H1 (cell line): ENCODE data around the gene DNASE1L1. TPM values are rescaled to one million over a fixed set of nuclear protein-coding genes. Genes with fewer than 3 reads are reported as not detected.

Experiments
- CTCF ChIA-PET: fragments of 300-600 bp; sonication (Branson Sonifier 250); formaldehyde crosslinking; loops from one replicate; lab custom pipeline; 2021; ENCODE audit not compliant: partially characterized antibody; lab: Charles Lee
- POLR2A ChIA-PET: fragments of 300-600 bp; sonication (Branson Sonifier 250); formaldehyde crosslinking; loops from one replicate; lab custom pipeline; 2021; ENCODE audit warnings: inconsistent platforms; ENCODE audit not compliant: partially characterized antibody; lab: Charles Lee
- DNase-seq, 2 experiments: peaks; one replicate each; pipeline versions ENCODE4 v3.0.0 to v3.0.0-alpha.2; 2010 to 2022; ENCODE audit warnings: low spot score in 2 of 2, low read depth in 1 of 2, mixed read lengths in 1 of 2
- FAIRE-seq: peaks from 2 replicates; lab custom pipeline; 2011; peaks lifted over from hg19 to GRCh38; lab: Jason Lieb, UNC
- H2AFZ ChIP-seq: 2 replicates; pipeline ENCODE4 v1.8.1; 2012; ENCODE audit warnings: low read length, inconsistent platforms
- H2AK5ac ChIP-seq: 2 replicates; pipeline ENCODE4 v1.6.1; 2013; ENCODE audit warnings: low read depth, low read length
- H2BK120ac ChIP-seq: replicated peaks from 2 replicates; pipeline ENCODE3; 2013; ENCODE audit warnings: low read depth, low read length, inconsistent platforms
- H2BK12ac ChIP-seq: 2 replicates; pipeline ENCODE4 v1.6.1; 2013; ENCODE audit warnings: low read depth, low read length
- H2BK15ac ChIP-seq: 2 replicates; pipeline ENCODE4 v1.6.1; 2013; ENCODE audit warnings: low read length
- H2BK20ac ChIP-seq: 2 replicates; pipeline ENCODE4 v1.6.1; 2013; ENCODE audit warnings: low read length
- H2BK5ac ChIP-seq: 2 replicates; pipeline ENCODE4 v1.6.1; 2013; ENCODE audit warnings: low read depth, low read length
- H3K14ac ChIP-seq: 2 replicates; pipeline ENCODE4 v1.6.1; 2013; ENCODE audit warnings: inconsistent platforms; ENCODE audit not compliant: insufficient read length
- H3K18ac ChIP-seq: 2 replicates; pipeline ENCODE4 v1.6.1; 2013; ENCODE audit warnings: low read length; ENCODE audit errors: extremely low read depth
- H3K23ac ChIP-seq: 2 replicates; pipeline ENCODE4 v1.6.1; 2013; ENCODE audit warnings: inconsistent platforms; ENCODE audit not compliant: insufficient read length
- H3K23me2 ChIP-seq: 2 replicates; pipeline ENCODE4 v1.6.1; 2013; ENCODE audit warnings: low read depth, low read length
- H3K27ac ChIP-seq: 2 replicates; pipeline ENCODE4 v1.6.1; 2011; ENCODE audit warnings: low read depth, low read length, inconsistent platforms
- H3K27me3 ChIP-seq, 4 experiments: replicated peaks in 1 of 4; 1 replicate in 1 of 4; 2 replicates in 3 of 4; pipeline versions ENCODE4 v1.6.1 to v1.8.1; 2011 to 2013; ENCODE audit warnings: low read length in 3 of 4, mild to moderate bottlenecking in 3 of 4, inconsistent platforms in 2 of 4, mixed read lengths in 2 of 4, moderate library complexity in 1 of 4; ENCODE audit not compliant: control insufficient read depth in 3 of 4, insufficient read depth in 3 of 4; ENCODE audit errors: extremely low read depth in 1 of 4
- H3K36me3 ChIP-seq, 4 experiments: 2 replicates each; pipeline versions ENCODE4 v1.6.1 to v1.8.1; 2011 to 2013; ENCODE audit warnings: mild to moderate bottlenecking in 4 of 4, low read length in 3 of 4, moderate library complexity in 2 of 4, control low read depth in 1 of 4, inconsistent platforms in 1 of 4; ENCODE audit not compliant: insufficient read depth in 4 of 4, control insufficient read depth in 2 of 4
- H3K4ac ChIP-seq: replicated peaks from 2 replicates; pipeline ENCODE3; 2013; ENCODE audit warnings: low read length, low read depth, mixed read lengths, inconsistent platforms; ENCODE audit not compliant: insufficient read length
- H3K4me1 ChIP-seq, 4 experiments: replicated peaks in 1 of 4; 1 replicate in 1 of 4; 2 replicates in 3 of 4; pipeline versions ENCODE4 v1.6.1 to v1.8.1; 2011 to 2013; ENCODE audit warnings: low read length in 3 of 4, inconsistent platforms in 2 of 4, mixed read lengths in 1 of 4; ENCODE audit not compliant: insufficient read depth in 4 of 4, control insufficient read depth in 3 of 4
- H3K4me2 ChIP-seq, 2 experiments: 2 replicates each; pipeline versions ENCODE4 v1.6.1 to v1.8.1; 2011 to 2013; ENCODE audit warnings: low read depth in 2 of 2, low read length in 2 of 2, control low read depth in 1 of 2, inconsistent platforms in 1 of 2, mild to moderate bottlenecking in 1 of 2; ENCODE audit not compliant: insufficient read depth in 1 of 2
- H3K4me3 ChIP-seq, 4 experiments: fragments of 200-600, 300-600 bp in 1 of 4; sonication (generic), shearing (Covaris generic), sonication (Bioruptor Twin) in 1 of 4; 2 replicates each; pipeline versions ENCODE4 v1.5.1 to v1.8.1; 2011 to 2016; ENCODE audit warnings: low read length in 4 of 4, low read depth in 3 of 4, control low read depth in 2 of 4, inconsistent platforms in 2 of 4, mild to moderate bottlenecking in 2 of 4, mixed read lengths in 1 of 4, moderate library complexity in 1 of 4; ENCODE audit not compliant: insufficient read depth in 2 of 4; ENCODE audit errors: extremely low read depth in 1 of 4
- H3K56ac ChIP-seq: replicated peaks from 2 replicates; pipeline ENCODE3; 2013; ENCODE audit warnings: low read depth, mild to moderate bottlenecking, mixed read lengths, low read length, inconsistent platforms; ENCODE audit not compliant: insufficient read length
- H3K79me1 ChIP-seq: 2 replicates; pipeline ENCODE4 v1.6.1; 2013; ENCODE audit warnings: low read depth, low read length, control low read depth
- H3K79me2 ChIP-seq, 2 experiments: 2 replicates each; pipeline versions ENCODE4 v1.6.1 to v1.8.1; 2012 to 2013; ENCODE audit warnings: low read length in 2 of 2, mild to moderate bottlenecking in 2 of 2, inconsistent platforms in 1 of 2; ENCODE audit not compliant: insufficient read depth in 2 of 2, control insufficient read depth in 1 of 2
- H3K9ac ChIP-seq, 4 experiments: replicated peaks in 1 of 4; 1 replicate in 1 of 4; 2 replicates in 3 of 4; pipeline versions ENCODE4 v1.6.1 to v1.8.1; 2011 to 2013; ENCODE audit warnings: low read depth in 3 of 4, low read length in 3 of 4, control low read depth in 2 of 4, mild to moderate bottlenecking in 2 of 4, moderate library complexity in 2 of 4, inconsistent platforms in 1 of 4; ENCODE audit errors: extremely low read depth in 1 of 4
- H3K9me3 ChIP-seq, 2 experiments: 2 replicates each; pipeline versions ENCODE4 v1.6.1 to v1.8.1; 2012 to 2013; ENCODE audit warnings: mild to moderate bottlenecking in 2 of 2, moderate library complexity in 2 of 2, control low read depth in 1 of 2, inconsistent platforms in 1 of 2, low read depth in 1 of 2, low read length in 1 of 2, mixed read lengths in 1 of 2; ENCODE audit not compliant: insufficient read depth in 2 of 2
- H4K20me1 ChIP-seq, 2 experiments: replicated peaks in 1 of 2; 2 replicates each; pipeline versions ENCODE3 to v1.8.1; 2011 to 2013; ENCODE audit warnings: inconsistent platforms in 2 of 2, low read length in 2 of 2, mild to moderate bottlenecking in 1 of 2; ENCODE audit not compliant: insufficient read depth in 2 of 2, control insufficient read depth in 1 of 2
- H4K5ac ChIP-seq: 2 replicates; pipeline ENCODE4 v1.6.1; 2013; ENCODE audit warnings: low read length, low read depth, mixed read lengths, inconsistent platforms; ENCODE audit not compliant: insufficient read length
- H4K8ac ChIP-seq: 2 replicates; pipeline ENCODE4 v1.8.0; 2013; ENCODE audit warnings: mild to moderate bottlenecking, moderate library complexity, low read length, inconsistent platforms; ENCODE audit not compliant: insufficient read depth; ENCODE audit errors: extremely low read depth
- H4K91ac ChIP-seq: replicated peaks from 2 replicates; pipeline ENCODE3; 2013; ENCODE audit warnings: low read length, mixed read lengths, inconsistent platforms; ENCODE audit not compliant: insufficient read length
- BCL11A ChIP-seq, 2 experiments: IDR thresholded peaks; one replicate each; pipeline ENCODE4 v1.6.1; 2011; ENCODE audit warnings: low read depth in 2 of 2, low read length in 2 of 2, mild to moderate bottlenecking in 2 of 2
- CBX8 ChIP-seq: fragments of 300-800, 300-1000 bp; sonication (generic); IDR thresholded peaks from 2 replicates; pipeline ENCODE4 v1.7.1; 2016; ENCODE audit warnings: low read depth, low read length, borderline replicate concordance
- CEBPB ChIP-seq: IDR thresholded peaks from 2 replicates; pipeline ENCODE4 v1.6.1; 2012; ENCODE audit warnings: low read depth, low read length
- EGR1 ChIP-seq: IDR thresholded peaks from 2 replicates; pipeline ENCODE4 v1.6.1; 2011; ENCODE audit warnings: low read depth, low read length, borderline replicate concordance
- EP300 ChIP-seq, 2 experiments: IDR thresholded peaks; 1 replicate in 1 of 2; 2 replicates in 1 of 2; pipeline ENCODE4 v1.6.1; 2011 to 2012; ENCODE audit warnings: low read depth in 2 of 2, low read length in 2 of 2, mild to moderate bottlenecking in 2 of 2, borderline replicate concordance in 1 of 2, inconsistent platforms in 1 of 2, moderate library complexity in 1 of 2
- EZH2 ChIP-seq: fragments of 200-600 bp; sonication (generic); IDR thresholded peaks from 2 replicates; pipeline ENCODE4 v1.7.1; 2012; ENCODE audit warnings: low read depth, mild to moderate bottlenecking, moderate library complexity, low read length, inconsistent platforms; ENCODE audit not compliant: severe bottlenecking
- GTF2F1 ChIP-seq: IDR thresholded peaks from 2 replicates; pipeline ENCODE4 v1.6.1; 2012; ENCODE audit warnings: low read depth, low read length, improper control_type of control experiment, borderline replicate concordance
- RBBP5 ChIP-seq: IDR thresholded peaks from 2 replicates; pipeline ENCODE4 v1.7.1; 2012; ENCODE audit warnings: low read depth, mild to moderate bottlenecking, inconsistent platforms, low read length, moderate library complexity, borderline replicate concordance
- SIX5 ChIP-seq: IDR thresholded peaks from 2 replicates; pipeline ENCODE4 v1.6.1; 2011; ENCODE audit warnings: mild to moderate bottlenecking, low read depth, low read length
- SRF ChIP-seq: IDR thresholded peaks from 2 replicates; pipeline ENCODE4 v1.6.1; 2011; ENCODE audit warnings: mild to moderate bottlenecking, low read depth, low read length, moderate library complexity
- SUZ12 ChIP-seq: fragments of 200-600 bp; sonication (generic); IDR thresholded peaks from 2 replicates; pipeline ENCODE4 v1.6.1; 2012; ENCODE audit warnings: mild to moderate bottlenecking, inconsistent platforms, low read length, moderate library complexity, mixed read lengths
- TCF12 ChIP-seq: IDR thresholded peaks from 2 replicates; pipeline ENCODE4 v1.6.1; 2011; ENCODE audit warnings: low read depth, mild to moderate bottlenecking, low read length
- TEAD4 ChIP-seq: IDR thresholded peaks from 2 replicates; pipeline ENCODE4 v1.6.1; 2012; ENCODE audit warnings: low read depth, low read length, inconsistent platforms, mixed read lengths
- WGBS, 2 experiments: shearing (Covaris generic) in 1 of 2; methylation state at CpG; one replicate each; pipeline versions ENCODE4 v1.1.6 to v1.1.7; 2013 to 2015; ENCODE audit warnings: low lambda C conversion rate in 2 of 2, mixed read lengths in 2 of 2, inconsistent platforms in 1 of 2, low coverage in 1 of 2, missing lambda C conversion rate in 1 of 2; ENCODE audit not compliant: insufficient replicate concordance in 2 of 2, insufficient coverage in 1 of 2, insufficient read length in 1 of 2; ENCODE audit errors: extremely low coverage in 1 of 2, missing lambda C conversion rate in 1 of 2; 5-methylcytosine and 5-hydroxymethylcytosine counted together
- polyA plus RNA-seq, 7 experiments: library from polyadenylated mRNA; depleted of rRNA in 3 of 7; stranded (reverse) in 5 of 7; unstranded in 2 of 7; fragments of >200 nt in 5 of 7; fragments of 200-250 nt in 2 of 7; gene quantifications; 1 replicate in 5 of 7; 2 replicates in 1 of 7; 4 replicates in 1 of 7; pipeline versions ENCODE4 v1.2.1 to v1.2.3, GENCODE V29; 2011 to 2013; ENCODE audit warnings: missing spikeins in 2 of 7, mixed read lengths in 2 of 7
- total RNA-seq: library from RNA; stranded (reverse); fragmentation: NEBNext Ultra II Directional; extraction: Animal tissue kit (Norgen Biotek cat#: 25700); gene quantifications from 2 replicates; pipeline ENCODE4 v1.2.1, GENCODE V29; 2021

DNASE1L1 gene
- total and polyA plus RNA-seq, 2 of the 8 experiments (the other 6 are each of a cell fraction or from before 2014, with no cell fraction given) = 8.7 to 30.0 TPM

- H3K36me3 ChIP-seq = peaks cover 0 to 27% (median 11%) of the 10 kb centered on the region in 4 experiments; a peak in 5 of 8 replicates
- no peak overlapping the region for H2AFZ ChIP-seq
- no peak overlapping the region for H2BK20ac ChIP-seq
- H3K14ac ChIP-seq = no peak overlapping the region
- no peak overlapping the region for H2BK120ac ChIP-seq
- H3K9me3 ChIP-seq = no peaks in the 10 kb centered on the region
- H3K79me2 ChIP-seq = peaks cover 0 to 17% of the 10 kb centered on the region in 2 experiments; a peak in 2 of 4 replicates
- H3K4me1 ChIP-seq = peaks cover 0 to 9% (median 5%) of the 10 kb centered on the region in 4 experiments; a peak in 6 of 7 replicates
- H3K18ac ChIP-seq = no peak overlapping the region
- no peak overlapping the region for H2BK5ac ChIP-seq
- H4K20me1 ChIP-seq = peaks cover 0 to 13% of the 10 kb centered on the region in 2 experiments
- no peak overlapping the region for H4K8ac ChIP-seq
- no peak overlapping the region for H4K5ac ChIP-seq
- no peak overlapping the region for H3K4me3 ChIP-seq
- no peak overlapping the region for H2AK5ac ChIP-seq
- no peak overlapping the region for H3K4ac ChIP-seq
- H3K27ac ChIP-seq = no peak overlapping the region
- no peaks in the 10 kb centered on the region for H3K27me3 ChIP-seq
- H4K91ac ChIP-seq = no peak overlapping the region
- ChIA-PET CTCF (interaction anchor here (0.7 to 1.1 kb wide), 2 partner anchors 11 to 28 kb away, joined by 3 to 4 read pairs; no protein-coding TSS in a partner anchor), POLR2A (interaction anchor here (1.0 to 2.2 kb wide), 4 partner anchors 34 to 75 kb away, joined by 3 to 6 read pairs (median 4); partner anchors contain the start of gene UBL4A)
- TF ChIP-seq EGR1 (no peak), TEAD4 (no peak), GTF2F1 (no peak), EZH2 (no peak), CEBPB (no peak), SIX5 (no peak), SRF (no peak), TCF12 (no peak), EP300 (IDR thresholded peaks at IDR 0.05; ENCODE audit: borderline replicate concordance in 1 of 2, low read depth in 2 of 2, low read length in 2 of 2) (no peak), RBBP5 (no peak), BCL11A (IDR thresholded peaks at IDR 0.05; ENCODE audit: low read depth in 2 of 2, low read length in 2 of 2) (no peak), SUZ12 (no peak), CBX8 (no peak)
- H3K79me1 ChIP-seq = no peaks in the 10 kb centered on the region; the same call in 1 of the 2 replicates
- H2BK15ac ChIP-seq = no peak overlapping the region
- H2BK12ac ChIP-seq = no peak overlapping the region
- DNase-seq (no peak), FAIRE-seq (no peak)
- H3K9ac ChIP-seq = no peak overlapping the region
- H3K23ac ChIP-seq = no peak overlapping the region
- H3K56ac ChIP-seq = no peak overlapping the region
- 86% methylated on average over 6 of the region's 17 CpGs; no CpG with 5 or more reads in 1 of the 2 experiments for WGBS, 2 experiments
- no peak overlapping the region for H3K4me2 ChIP-seq
- H3K23me2 ChIP-seq = peaks cover 6% of the 10 kb centered on the region; the same call in 1 of the 2 replicates
Measured at GRCh38 chrX:154440623-154441357, 31.7 kb upstream of the DNASE1L1 start.
